Heart left ventricle (tissue), 16 donors: Measurements from ENCODE around the gene MEPE. TPM values are rescaled to one million over a fixed set of nuclear protein-coding genes. Genes with fewer than 3 reads are reported as not detected.

Experiments
- ATAC-seq, 4 donors: fragments of 200-7000 bp; cut with Tn5 transposase; one replicate each; pipeline ENCODE4 v1.9.1; 2020 to 2022; ENCODE audit warnings: moderate library complexity in 4 of 4, mild to moderate bottlenecking in 3 of 4, moderate number of reproducible peaks in 1 of 4
- DNase-seq, 5 donors: peaks; one replicate each; pipeline ENCODE4 v3.0.0-alpha.2; 2020
- H3K27ac ChIP-seq, 12 donors: fragments of 200-600 bp; sonication (generic) in 4 of 12; one replicate each; pipeline versions ENCODE4 v1.5.0 to v1.8.0; 2016 to 2022; ENCODE audit warnings: mild to moderate bottlenecking in 2 of 12
- H3K27me3 ChIP-seq, 9 donors: fragments of 200-600 bp; sonication (generic) in 2 of 9; one replicate each; pipeline versions ENCODE4 v1.5.1 to v1.8.0; 2016 to 2022; ENCODE audit warnings: mild to moderate bottlenecking in 3 of 9
- H3K36me3 ChIP-seq, 9 donors: fragments of 200-600 bp; sonication (generic) in 2 of 9; one replicate each; pipeline versions ENCODE4 v1.5.0 to v1.8.0; 2018 to 2022; ENCODE audit warnings: mild to moderate bottlenecking in 2 of 9
- H3K4me1 ChIP-seq, 12 donors: fragments of 200-600 bp; sonication (generic) in 4 of 12; one replicate each; pipeline versions ENCODE4 v1.5.0 to v1.8.0; 2016 to 2022; ENCODE audit warnings: mild to moderate bottlenecking in 3 of 12
- H3K4me3 ChIP-seq, 12 donors: fragments of 200-600 bp; sonication (generic) in 4 of 12; one replicate each; pipeline versions ENCODE4 v1.5.0 to v1.8.0; 2017 to 2022; ENCODE audit warnings: mild to moderate bottlenecking in 9 of 12, moderate library complexity in 4 of 12
- H3K9me3 ChIP-seq, 12 donors: fragments of 200-600 bp; sonication (generic) in 4 of 12; one replicate each; pipeline versions ENCODE4 v1.5.0 to v1.8.0; 2016 to 2022; ENCODE audit warnings: mild to moderate bottlenecking in 1 of 12
- CTCF ChIP-seq, 12 donors: fragments of 200-600 bp; sonication (generic) in 4 of 12; IDR thresholded peaks; one replicate each; pipeline versions ENCODE4 v1.5.0 to v1.8.0; 2018 to 2022; ENCODE audit warnings: antibody characterized with exemption in 12 of 12, mild to moderate bottlenecking in 5 of 12
- POLR2A ChIP-seq, 2 donors: fragments of 450-650 bp; IDR thresholded peaks; one replicate each; pipeline ENCODE4 v1.6.1; 2017; ENCODE audit warnings: antibody characterized with exemption in 2 of 2, mild to moderate bottlenecking in 2 of 2, moderate library complexity in 2 of 2
- WGBS, 4 donors: extraction: QIAGEN DNeasy Blood & Tissue Kit in 2 of 4; methylation state at CpG; one replicate each; pipeline versions ENCODE4 v1.1.5 to v1.1.7; 2013 to 2018; 5-methylcytosine and 5-hydroxymethylcytosine counted together
- intact Hi-C, 10 donors: fragments of 100-400 bp; cut with DNase I; formaldehyde crosslinking; loops; one replicate each; pipeline versions ENCODE4 v1.11.1 to v1.14.2; 2022
- polyA plus RNA-seq, 2 donors: library from polyadenylated mRNA; stranded (reverse); fragments of 200-250 nt; gene quantifications; one replicate each; pipeline ENCODE4 v1.2.3, GENCODE V29; 2013
- total RNA-seq, 9 donors: library from RNA; depleted of rRNA in 2 of 9; stranded (reverse); fragments of >200 nt in 2 of 9; fragmentation: NEBNext Ultra II Directional in 3 of 9; extraction: Animal tissue kit (Norgen Biotek cat#: 25700) in 3 of 9; gene quantifications; one replicate each; pipeline versions ENCODE4 v1.1.0 to v1.2.4, GENCODE V29; 2016 to 2023
- donor health status: ischemic (EF 13 %, LVEDD 7.1; RV severe dilation, severe dysfunction).
- donor health status: healthy with polysubstance abuse.
- donor health status: DM: no; HTN: yes; CAD: no.
- donor health status: DM: no; HTN: no; CAD: no.
- donor health status: ischemic (EF 25% LVEDD 6.9; RV normal size, moderate dysfunction).
- donor health status: ischemic (EF 25% LVEDD 5.7; RV mildly dilated, moderate dysfunction).
- donor health status: healthy.
- donor health status: DM: yes; HTN: yes; CAD: no.
- donor health status: ischemic (EF 35%, LVEDD 5.7; RV mildly dilated, moderate dysfunction).
- donor health status: nonischemic (EF 11% LVEDD 7.7; RV severe dilation, severe dysfunction).
- donor health status: DM: yes; HTN: yes; CAD: no.
- donor health status: PGD.
- donor health status: ischemic (EF 29% LVEDD 5.4; RV normal size, mild dysfunction).
- donor health status: nonischemic (EF 23%, LVEDD 6.1; RV moderate dilation, normal function).

The MEPE gene
- total and polyA plus RNA-seq, 11 donors, result not detected

DNA sequence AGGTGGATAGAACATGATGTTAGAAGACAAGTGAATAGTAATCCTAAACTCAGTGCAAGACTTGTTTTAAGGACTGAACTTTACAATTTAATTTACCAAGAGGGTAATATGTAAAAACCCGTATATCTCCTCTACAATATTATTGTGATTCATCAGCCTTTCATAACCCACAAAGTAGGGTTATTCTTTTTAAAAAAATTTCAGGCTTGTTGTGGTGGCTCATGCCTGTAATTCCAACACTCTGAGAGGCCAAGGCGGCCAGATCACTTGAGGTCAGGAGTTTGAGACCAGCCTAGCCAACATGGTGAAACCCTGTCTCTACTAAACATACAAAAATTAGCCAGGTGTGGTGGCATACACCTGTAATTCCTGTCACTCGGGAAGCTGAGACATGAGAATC is 26.2 kb upstream of the MEPE start:
- Histone ChIP-seq H3K27ac (no peak overlapping the region), H3K27me3 (no peaks in the 10 kb centered on the region), H3K9me3 (no peaks in the 10 kb centered on the region), H3K36me3 (no peaks in the 10 kb centered on the region), H3K4me3 (no peak overlapping the region), H3K4me1 (peaks cover 0 to 6% (median 0%) of the 10 kb centered on the region in 12 donors)
- DNase-seq (no peak), ATAC-seq (no peak)
- WGBS, 4 donors, result 90 to 94% (median 93%) methylated on average over 3 of the region's 3 CpGs
- intact Hi-C loops, result no loop called here
- TF ChIP-seq POLR2A (IDR thresholded peaks at IDR 0.05) (no peak), CTCF (IDR thresholded peaks at IDR 0.05) (no peak)

- H3K4me1 ChIP-seq, result peaks cover 0 to 6% (median 0%) of the 10 kb centered on the region in 12 donors
- H3K4me3 ChIP-seq, result no peak overlapping the region
- no peak for TF ChIP-seq CTCF (IDR thresholded peaks at IDR 0.05)
- intact Hi-C loops, result no loop called here
- no peak overlapping the region for H3K27ac ChIP-seq
- no peak for ATAC-seq
- H3K27me3 ChIP-seq, result no peaks in the 10 kb centered on the region
- no peaks in the 10 kb centered on the region for H3K36me3 ChIP-seq
- no peaks in the 10 kb centered on the region for H3K9me3 ChIP-seq
- no peak for DNase-seq
- WGBS, 4 donors, result 61 to 79% (median 72%) methylated on average over 3 of the region's 3 CpGs
These were observed 25.4 kb upstream of the MEPE start for GRCh38 chr4:87807402-87807801.

DNA sequence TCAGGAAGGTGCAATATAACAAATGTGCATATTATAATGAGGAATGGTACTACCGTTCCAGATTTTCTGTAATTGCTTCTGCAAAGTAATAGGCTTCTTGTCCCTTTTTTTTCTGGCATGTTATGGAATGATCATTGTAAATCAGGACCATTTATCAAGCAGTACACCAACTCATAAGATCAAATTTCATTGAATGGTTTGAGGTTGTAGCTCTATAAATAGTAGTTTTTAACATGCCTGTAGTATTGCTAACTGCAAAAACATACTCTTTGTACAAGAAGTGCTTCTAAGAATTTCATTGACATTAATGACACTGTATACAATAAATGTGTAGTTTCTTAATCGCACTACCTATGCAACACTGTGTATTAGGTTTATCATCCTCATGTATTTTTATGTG is 20.8 kb upstream of the MEPE start:
- Histone ChIP-seq H3K4me1 (no peaks in the 10 kb centered on the region), H3K27me3 (no peaks in the 10 kb centered on the region), H3K36me3 (no peaks in the 10 kb centered on the region), H3K4me3 (no peak overlapping the region), H3K27ac (no peak overlapping the region), H3K9me3 (peaks cover 0 to 14% (median 0%) of the 10 kb centered on the region in 12 donors)
- ATAC-seq (no peak), DNase-seq (no peak)
- TF ChIP-seq POLR2A (IDR thresholded peaks at IDR 0.05), result no peak
- 89 to 95% (median 93%) methylated on average over 2 of the region's 2 CpGs for WGBS, 4 donors
- intact Hi-C loops, result no loop called here

- 76 to 90% (median 78%) methylated on average over 6 to 8 of the region's 8 CpGs for WGBS, 4 donors
- TF ChIP-seq POLR2A (IDR thresholded peaks at IDR 0.05), result no peak
- no peak for TF ChIP-seq CTCF (IDR thresholded peaks at IDR 0.05)
- no peak for DNase-seq
- Histone ChIP-seq H3K4me3 (no peak overlapping the region), H3K36me3 (no peaks in the 10 kb centered on the region), H3K9me3 (peaks cover 0 to 20% (median 0%) of the 10 kb centered on the region in 12 donors), H3K27ac (no peak overlapping the region), H3K4me1 (no peaks in the 10 kb centered on the region), H3K27me3 (no peaks in the 10 kb centered on the region)
- intact Hi-C loops, result no loop called here
- no peak for ATAC-seq
These were observed 13.4 kb upstream of the MEPE start for GRCh38 chr4:87819281-87819919.

- no peak overlapping the region for H3K27ac ChIP-seq
- 75 to 86% (median 85%) methylated on average over 4 of the region's 4 CpGs for WGBS, 4 donors
- TF ChIP-seq CTCF (IDR thresholded peaks at IDR 0.05), result no peak
- no peak for TF ChIP-seq POLR2A (IDR thresholded peaks at IDR 0.05)
These were observed 9.6 kb upstream of the MEPE start for GRCh38 chr4:87823200-87823599.

More at GRCh38 chr4:87823200-87823599, 9.6 kb upstream of the MEPE start:
- no peak for ATAC-seq
- no peak for DNase-seq
- no peaks in the 10 kb centered on the region for H3K27me3 ChIP-seq
- H3K4me3 ChIP-seq, result no peak overlapping the region
- intact Hi-C loops, result no loop called here
- H3K4me1 ChIP-seq, result no peaks in the 10 kb centered on the region
- H3K9me3 ChIP-seq, result peaks cover 0 to under 1% (median 0%) of the 10 kb centered on the region in 12 donors
- H3K36me3 ChIP-seq, result no peaks in the 10 kb centered on the region
